Measurements from ENCODE around the gene PARN.
"Not testable (repeated sequence)": the region's sequence is repeated elsewhere in the genome, so short reads cannot be mapped to it uniquely, and the experiment has no call there.

PARN gene

DNA sequence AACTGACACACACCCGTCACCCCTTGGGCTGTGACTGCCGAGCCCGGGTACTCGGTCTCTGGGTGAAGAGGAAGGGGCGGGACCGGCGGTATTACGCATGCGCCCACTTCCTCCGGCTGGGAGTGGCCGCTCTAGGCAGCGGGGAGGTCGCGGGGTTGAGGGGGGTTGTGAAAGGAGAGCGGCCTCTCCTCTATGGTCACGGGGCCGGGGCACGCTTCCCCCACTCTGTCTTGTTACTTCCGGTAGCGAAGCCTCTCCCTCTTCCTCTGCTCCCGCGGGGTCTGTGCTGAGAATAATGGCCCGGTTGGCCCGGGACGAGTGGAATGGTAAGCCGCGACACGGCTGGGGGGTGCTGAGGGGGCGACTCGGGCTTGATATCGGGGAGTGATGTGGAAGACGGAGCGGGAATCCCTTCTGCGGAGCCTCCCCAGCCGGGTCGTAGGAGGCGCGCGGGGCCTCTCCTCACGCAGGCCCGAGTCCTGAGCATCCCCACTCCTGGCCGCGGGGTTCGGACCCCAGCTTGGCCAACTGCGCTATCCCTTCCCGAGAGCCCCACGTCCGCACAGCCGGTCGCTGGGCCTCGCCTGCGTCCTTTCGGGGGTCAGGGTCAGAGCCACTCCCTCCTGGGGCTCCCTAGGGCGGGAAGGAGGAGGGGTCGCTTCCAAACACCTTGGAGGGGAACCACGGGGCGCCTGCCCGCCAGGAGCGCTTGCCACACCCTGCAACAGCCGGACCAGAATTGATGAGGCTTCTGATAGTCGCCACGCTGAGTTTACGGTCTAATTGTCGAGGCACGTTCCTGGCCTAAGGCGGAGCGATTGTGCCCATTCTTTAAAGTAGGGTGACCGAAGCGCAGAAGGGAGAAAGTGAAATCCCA, 2.9 kb upstream of the PARN start, which contains the start of gene BFAR:
BFAR (plus strand) TSS at position 259 of the 877 bp plus-strand sequence. CDS start 11,396 bp downstream, outside the sequence.
- DNase-seq (ENCODE audit: low spot score): peak; percentile 99

DNA sequence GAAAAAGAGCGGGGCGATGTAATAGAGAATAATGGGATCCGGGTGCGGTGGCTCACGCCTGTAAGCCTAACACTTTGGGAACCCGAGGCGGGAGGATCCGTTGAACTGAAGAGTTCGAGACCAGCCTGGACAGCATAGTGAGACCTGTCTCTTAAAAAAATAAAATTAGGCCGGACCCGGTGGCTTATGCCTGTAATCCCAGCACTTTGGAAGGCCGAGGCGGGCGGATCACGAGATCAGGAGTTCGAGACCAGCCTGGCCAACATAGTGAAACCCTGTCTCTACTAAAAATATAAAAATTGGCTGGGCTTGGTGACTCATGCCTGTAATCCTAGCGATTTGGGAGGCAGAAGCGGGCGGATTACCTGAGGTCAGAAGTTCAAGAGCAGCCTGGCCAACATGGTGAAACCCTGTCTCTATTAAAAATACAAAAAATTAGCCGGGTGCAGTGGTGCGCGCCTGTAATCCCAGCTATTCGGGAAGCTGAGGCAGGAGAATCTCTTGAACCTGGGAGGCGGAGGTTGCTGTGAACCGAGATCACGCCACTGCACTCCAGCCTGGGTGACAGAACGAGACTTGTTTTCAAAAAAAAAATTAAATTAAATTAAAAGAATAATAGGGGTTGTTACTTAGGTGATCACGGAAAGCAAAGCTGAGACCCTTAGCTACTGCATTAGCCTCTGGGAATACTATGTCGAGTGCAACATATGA, 715 bp upstream of the PARN start:
- DNase-seq (ENCODE audit: low spot score): not testable (repeated sequence)

- DNase-seq (ENCODE audit: low spot score): no peak
Observed at GRCh38 chr16:14629612-14629918, 495 bp downstream of the PARN start.

GRCh38 chr16:14628806-14629611, 1.1 kb downstream of the PARN start:
- DNase-seq (ENCODE audit: low spot score): peak; percentile 50

DNA sequence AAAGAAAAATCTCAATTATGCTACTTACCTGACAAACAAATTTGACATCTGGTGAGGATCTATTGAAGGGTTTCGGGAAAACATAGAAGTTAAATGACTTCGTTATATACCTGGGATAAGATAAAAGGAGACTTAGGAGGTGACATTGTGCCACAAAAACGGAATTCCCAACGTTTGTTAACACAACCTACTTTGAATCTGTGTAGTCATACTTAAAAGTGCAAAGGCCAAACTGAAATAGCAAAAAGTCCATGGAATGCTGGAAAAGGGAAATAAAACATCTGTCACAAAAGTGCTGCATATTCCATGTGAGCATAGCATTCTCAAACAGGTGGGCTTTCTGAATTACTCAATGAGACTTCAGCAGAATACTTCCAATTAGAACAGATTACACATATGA, 3.0 kb downstream of the PARN start:
- no peak for DNase-seq (ENCODE audit: low spot score)

GRCh38 chr16:14618566-14618965, 11.5 kb downstream of the PARN start:
- DNase-seq (ENCODE audit: low spot score): no peak

DNA sequence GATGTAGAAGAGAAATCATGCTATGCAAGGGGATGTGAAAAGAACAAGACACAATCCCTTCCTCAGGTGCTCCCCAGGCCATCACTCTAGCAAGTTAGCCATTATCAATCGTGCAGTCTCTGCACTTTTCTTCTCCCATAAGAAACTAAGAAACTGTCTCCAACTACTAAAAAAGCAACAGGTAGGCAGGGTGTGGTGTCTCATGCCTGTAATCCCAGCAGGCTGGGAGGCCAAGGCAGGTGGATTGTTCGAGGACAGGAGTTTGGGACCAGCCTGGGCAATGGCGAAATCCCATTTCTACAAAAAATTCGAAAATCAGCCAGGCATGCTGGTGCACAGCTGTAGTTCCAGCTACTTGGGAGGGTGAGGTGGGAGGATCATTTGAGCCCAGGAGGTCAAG, 13.8 kb downstream of the PARN start:
- DNase-seq (ENCODE audit: low spot score): no peak

- no peak for DNase-seq (ENCODE audit: low spot score)
Observed at GRCh38 chr16:14613991-14614390, 16.1 kb downstream of the PARN start.

DNA sequence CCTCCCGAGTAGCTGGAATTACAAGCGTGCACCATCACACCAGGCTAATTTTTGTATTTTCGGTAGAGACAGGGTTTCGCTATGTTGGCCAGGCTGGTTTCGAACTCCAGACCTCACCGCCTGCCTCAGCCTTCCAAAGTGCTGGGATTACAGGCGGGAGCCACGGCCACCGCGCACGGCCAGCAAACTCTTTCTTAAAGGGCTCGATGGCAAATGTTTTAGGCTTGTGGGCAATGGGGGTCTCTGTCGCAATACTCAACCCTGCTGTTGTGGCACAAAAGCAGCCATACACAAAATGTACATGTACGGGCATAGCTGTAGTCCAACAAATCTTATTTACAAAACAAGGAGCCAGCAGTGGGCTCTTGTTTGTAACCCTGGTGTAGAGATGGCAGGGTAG, 18.4 kb downstream of the PARN start:
- DNase-seq (ENCODE audit: low spot score): no peak

DNA sequence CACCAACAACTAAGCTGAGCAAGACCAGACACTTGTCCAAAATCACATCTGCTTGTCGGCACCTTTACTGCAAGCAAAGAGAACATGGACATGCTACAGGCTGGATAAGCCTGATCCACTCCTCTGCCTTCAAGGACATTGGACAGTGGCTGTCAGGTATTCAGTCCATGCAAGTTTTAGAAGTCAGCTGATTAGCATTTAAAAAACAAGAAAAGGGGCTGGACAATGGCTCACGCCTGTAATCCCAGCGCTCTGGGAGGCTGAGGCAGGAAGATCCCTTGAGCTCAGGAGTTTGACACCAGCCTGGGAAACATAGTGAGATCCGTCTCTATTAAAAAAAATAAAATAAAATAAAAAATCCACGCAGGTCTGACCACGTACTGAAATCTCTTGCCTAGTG, 20.3 kb downstream of the PARN start:
- no peak for DNase-seq (ENCODE audit: low spot score)

- DNase-seq (ENCODE audit: low spot score): no peak
Observed at GRCh38 chr16:14608604-14609003, 21.5 kb downstream of the PARN start.

- no peak for DNase-seq (ENCODE audit: low spot score)
Observed at GRCh38 chr16:14608111-14608566, 21.9 kb downstream of the PARN start.

- no peak for DNase-seq (ENCODE audit: low spot score)
Observed at GRCh38 chr16:14606102-14606501, 24.0 kb downstream of the PARN start.

- DNase-seq (ENCODE audit: low spot score): no peak
Observed at GRCh38 chr16:14602443-14602963, 27.6 kb downstream of the PARN start.

DNA sequence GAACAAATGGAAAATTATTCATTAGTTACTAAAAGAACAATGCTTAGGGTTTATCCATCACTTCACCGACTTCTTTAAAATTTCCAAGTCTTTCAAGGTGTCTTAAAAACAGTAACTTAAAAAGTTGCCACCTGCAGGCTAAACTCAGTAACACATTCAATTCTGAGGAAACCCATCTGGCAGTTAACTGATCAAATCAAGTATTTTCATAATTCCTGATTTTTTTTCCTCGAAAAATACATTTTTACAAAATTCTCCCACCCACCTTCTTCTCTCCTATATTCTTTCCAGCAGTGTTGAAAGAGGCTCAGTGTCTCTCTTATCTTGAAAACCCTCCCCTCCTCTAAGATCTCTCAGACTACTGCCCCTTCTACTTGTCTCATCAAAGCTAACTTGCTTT, 29.9 kb downstream of the PARN start:
- DNase-seq (ENCODE audit: low spot score): no peak

GRCh38 chr16:14586637-14587305, 43.3 kb downstream of the PARN start:
- DNase-seq (ENCODE audit: low spot score): no peak

- no peak for DNase-seq (ENCODE audit: low spot score)
Observed at GRCh38 chr16:14585287-14585686, 44.8 kb downstream of the PARN start.

DNA sequence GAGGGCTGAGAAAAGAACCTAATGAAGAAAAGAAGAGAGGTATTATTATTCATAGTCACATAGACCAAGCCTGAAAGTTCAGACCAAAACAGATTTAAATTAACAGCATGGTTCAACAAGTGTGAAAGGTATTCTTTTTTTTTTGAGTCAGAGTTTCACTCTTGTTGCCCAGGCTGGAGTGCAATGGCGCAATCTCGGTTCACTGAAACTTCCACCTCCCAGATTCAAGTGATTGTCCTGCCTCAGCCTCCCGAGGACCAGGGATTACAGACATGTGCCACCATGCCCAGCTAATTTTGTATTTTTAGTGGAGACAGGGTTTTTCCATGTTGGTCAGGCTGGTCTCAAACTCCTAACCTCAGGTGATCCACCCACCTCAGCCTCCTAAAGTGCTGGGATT, 49.1 kb downstream of the PARN start:
- not testable (repeated sequence) for DNase-seq (ENCODE audit: low spot score)

- DNase-seq (ENCODE audit: low spot score): no peak
Observed at GRCh38 chr16:14579266-14579665, 50.8 kb downstream of the PARN start.

- DNase-seq (ENCODE audit: low spot score): no peak
Observed at GRCh38 chr16:14576532-14576931, 53.5 kb downstream of the PARN start.

GRCh38 chr16:14576069-14576468, 54.0 kb downstream of the PARN start:
- DNase-seq (ENCODE audit: low spot score): no peak

Measured in ecto neural progenitor cell (in vitro differentiated cells).